GM23338 (cell line): ENCODE measurements around the gene SMIM43. TPM values are rescaled to one million over a fixed set of nuclear protein-coding genes. Genes with fewer than 3 reads are reported as not detected.

Experiments
- ATAC-seq: fragments of 200-7000 bp; cut with Tn5 transposase; 3 replicates; pipeline ENCODE4 v1.9.1; 2020
- DNase-seq: peaks from one replicate; pipeline ENCODE4 v3.0.0-alpha.2; 2015; ENCODE audit warnings: low spot score
- H2AFZ ChIP-seq: fragments of 200-600 bp; sonication (generic); 2 replicates; pipeline ENCODE4 v1.8.0; 2016; ENCODE audit warnings: antibody characterized with exemption, mild to moderate bottlenecking, moderate library complexity
- H3F3A ChIP-seq: fragments of 200-600 bp; sonication (generic); replicated peaks from 2 replicates; pipeline ENCODE4 v1.8.0; 2017; ENCODE audit warnings: antibody characterized with exemption, mixed run types, low read depth
- H3K27ac ChIP-seq: fragments of 200-600 bp; sonication (generic); 2 replicates; pipeline ENCODE4 v1.6.1; 2016; ENCODE audit warnings: low read depth
- H3K27me3 ChIP-seq: fragments of 200-600 bp; sonication (generic); 2 replicates; pipeline ENCODE4 v1.8.0; 2016; ENCODE audit warnings: mild to moderate bottlenecking, mixed run types, moderate library complexity; ENCODE audit not compliant: insufficient read depth
- H3K36me3 ChIP-seq: fragments of 200-600 bp; sonication (generic); 2 replicates; pipeline ENCODE4 v1.8.0; 2016; ENCODE audit warnings: mild to moderate bottlenecking; ENCODE audit not compliant: insufficient read depth
- H3K4me1 ChIP-seq: fragments of 200-600 bp; sonication (generic); 2 replicates; pipeline ENCODE4 v1.8.0; 2016; ENCODE audit warnings: mild to moderate bottlenecking, moderate library complexity; ENCODE audit not compliant: insufficient read depth
- H3K4me2 ChIP-seq: fragments of 200-600 bp; sonication (generic); 2 replicates; pipeline ENCODE4 v1.7.1; 2017; ENCODE audit warnings: mixed run types
- H3K4me3 ChIP-seq: fragments of 200-600 bp; sonication (generic); 2 replicates; pipeline ENCODE4 v1.6.1; 2016; ENCODE audit warnings: mixed run types
- H3K79me2 ChIP-seq: fragments of 200-600 bp; sonication (generic); replicated peaks from 2 replicates; pipeline ENCODE4 v1.8.0; 2017; ENCODE audit warnings: mild to moderate bottlenecking; ENCODE audit not compliant: insufficient read depth
- H3K9me2 ChIP-seq: fragments of 200-600 bp; sonication (generic); 2 replicates; pipeline ENCODE4 v1.8.0; 2017; ENCODE audit not compliant: insufficient read depth
- H4K20me1 ChIP-seq: fragments of 200-600 bp; sonication (generic); replicated peaks from 2 replicates; pipeline ENCODE4 v1.8.0; 2017; ENCODE audit warnings: mild to moderate bottlenecking; ENCODE audit not compliant: insufficient read depth
- H3K27ac Mint-ChIP-seq: 2 replicates; pipeline ENCODE4 v1.8.0; 2020; ENCODE audit warnings: inconsistent platforms, mild to moderate bottlenecking, moderate library complexity, mixed read lengths
- H3K27me3 Mint-ChIP-seq: 3 replicates; pipeline ENCODE4 v1.8.0; 2022; ENCODE audit warnings: low read depth, mild to moderate bottlenecking, moderate library complexity, mixed read lengths, inconsistent platforms; ENCODE audit not compliant: insufficient read depth, poor library complexity
- H3K36me3 Mint-ChIP-seq: 3 replicates; pipeline ENCODE4 v1.8.0; 2021; ENCODE audit warnings: low read depth, mild to moderate bottlenecking, inconsistent platforms, moderate library complexity, mixed read lengths
- H3K4me1 Mint-ChIP-seq: 3 replicates; pipeline ENCODE4 v1.8.0; 2020; ENCODE audit warnings: mild to moderate bottlenecking, inconsistent platforms, mixed read lengths
- H3K4me3 Mint-ChIP-seq: 3 replicates; pipeline ENCODE4 v1.8.0; 2021; ENCODE audit warnings: moderate library complexity, mild to moderate bottlenecking, inconsistent platforms, mixed read lengths
- H3K9me3 Mint-ChIP-seq: 3 replicates; pipeline ENCODE4 v1.8.0; 2020; ENCODE audit warnings: moderate library complexity, mild to moderate bottlenecking, inconsistent platforms, mixed read lengths
- ETS1 ChIP-seq: IDR thresholded peaks from 2 replicates; pipeline ENCODE4 v1.6.1; 2016; ENCODE audit warnings: antibody characterized with exemption
- EZH2 ChIP-seq: fragments of 200-600 bp; sonication (generic); IDR thresholded peaks from one replicate; pipeline ENCODE4 v1.8.0; 2017; ENCODE audit warnings: antibody characterized with exemption, mild to moderate bottlenecking, low read depth; ENCODE audit not compliant: unreplicated experiment
- JUNB ChIP-seq: IDR thresholded peaks from one replicate; pipeline ENCODE4 v1.6.1; 2016; ENCODE audit warnings: antibody characterized with exemption; ENCODE audit not compliant: unreplicated experiment
- POLR2AphosphoS5 ChIP-seq: IDR thresholded peaks from 2 replicates; pipeline ENCODE4 v1.6.1; 2016; ENCODE audit warnings: antibody characterized with exemption, low read depth
- STAT1 ChIP-seq: IDR thresholded peaks from one replicate; pipeline ENCODE4 v1.6.1; 2016; ENCODE audit warnings: antibody characterized with exemption; ENCODE audit not compliant: unreplicated experiment
- ZNF114 ChIP-seq: fragments of 250-450 bp; sonication (Bioruptor Pico); IDR thresholded peaks from 2 replicates; pipeline ENCODE4 v1.5.0; 2020; ENCODE audit warnings: mild to moderate bottlenecking, moderate library complexity
- ZNF331 ChIP-seq: fragments of 250-450 bp; sonication (Bioruptor Pico); IDR thresholded peaks from 2 replicates; pipeline ENCODE4 v1.5.0; 2020; ENCODE audit warnings: low read depth, mild to moderate bottlenecking, moderate library complexity
- ZNF462 ChIP-seq: fragments of 250-450 bp; sonication (Bioruptor Pico); IDR thresholded peaks from 2 replicates; pipeline ENCODE4 v1.5.0; 2020; ENCODE audit warnings: mild to moderate bottlenecking, moderate library complexity
- polyA plus RNA-seq: library from polyadenylated mRNA; unstranded; fragments of >200 nt; fragmentation: Nextera tagmentation; extraction: Ambion mirVana; gene quantifications from 2 replicates; pipeline ENCODE4 v1.2.1, GENCODE V29; 2016
- total RNA-seq: library from RNA; depleted of rRNA; stranded (reverse); fragments of >200 nt; shearing (Covaris generic); gene quantifications from 2 replicates; pipeline ENCODE4 v1.2.3, GENCODE V29; 2014
- TF ChIP-seq, protein P1 (sequence below), 2 experiments: fragments of 200-600 bp in 1 of 2; sonication (generic) in 1 of 2; conservative IDR thresholded peaks; 2 replicates each; pipeline versions ENCODE4 v1.5.1 to v1.6.1; 2016 to 2017; ENCODE audit warnings: antibody characterized with exemption in 2 of 2, low read depth in 2 of 2, mild to moderate bottlenecking in 2 of 2, moderate library complexity in 1 of 2
- TF ChIP-seq, protein P2 (sequence below): IDR thresholded peaks from one replicate; pipeline ENCODE4 v1.6.1; 2018; ENCODE audit warnings: antibody characterized with exemption; ENCODE audit not compliant: unreplicated experiment

Gene SMIM43
- total and polyA plus RNA-seq, 2 experiments from 2014 or later: 0.26 to 0.56 TPM

DNA sequence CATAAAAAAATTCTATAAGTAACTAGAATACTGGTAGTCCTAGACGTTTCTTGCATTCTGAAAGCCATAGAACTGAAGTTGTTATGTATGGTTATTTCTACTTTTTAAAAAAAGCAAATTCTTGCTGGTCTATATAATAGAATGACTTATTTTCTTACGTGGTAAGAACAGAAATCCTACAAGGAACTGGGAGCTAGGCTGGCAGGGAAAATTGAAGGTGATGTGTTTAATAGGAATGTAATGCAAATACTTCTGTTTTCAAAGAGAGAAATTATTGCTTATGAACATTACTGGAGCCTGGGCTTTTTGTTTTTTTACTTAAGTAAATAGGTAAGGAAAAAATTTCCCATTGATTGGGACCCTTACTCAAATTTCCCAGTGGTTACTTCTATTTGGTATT lies 49.8 kb upstream of the SMIM43 start (continued):
- TF ChIP-seq, protein P1, sequence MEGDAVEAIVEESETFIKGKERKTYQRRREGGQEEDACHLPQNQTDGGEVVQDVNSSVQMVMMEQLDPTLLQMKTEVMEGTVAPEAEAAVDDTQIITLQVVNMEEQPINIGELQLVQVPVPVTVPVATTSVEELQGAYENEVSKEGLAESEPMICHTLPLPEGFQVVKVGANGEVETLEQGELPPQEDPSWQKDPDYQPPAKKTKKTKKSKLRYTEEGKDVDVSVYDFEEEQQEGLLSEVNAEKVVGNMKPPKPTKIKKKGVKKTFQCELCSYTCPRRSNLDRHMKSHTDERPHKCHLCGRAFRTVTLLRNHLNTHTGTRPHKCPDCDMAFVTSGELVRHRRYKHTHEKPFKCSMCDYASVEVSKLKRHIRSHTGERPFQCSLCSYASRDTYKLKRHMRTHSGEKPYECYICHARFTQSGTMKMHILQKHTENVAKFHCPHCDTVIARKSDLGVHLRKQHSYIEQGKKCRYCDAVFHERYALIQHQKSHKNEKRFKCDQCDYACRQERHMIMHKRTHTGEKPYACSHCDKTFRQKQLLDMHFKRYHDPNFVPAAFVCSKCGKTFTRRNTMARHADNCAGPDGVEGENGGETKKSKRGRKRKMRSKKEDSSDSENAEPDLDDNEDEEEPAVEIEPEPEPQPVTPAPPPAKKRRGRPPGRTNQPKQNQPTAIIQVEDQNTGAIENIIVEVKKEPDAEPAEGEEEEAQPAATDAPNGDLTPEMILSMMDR (conservative IDR thresholded peaks at IDR 0.05; ENCODE audit: low read depth in 2 of 2): no peak

DNA sequence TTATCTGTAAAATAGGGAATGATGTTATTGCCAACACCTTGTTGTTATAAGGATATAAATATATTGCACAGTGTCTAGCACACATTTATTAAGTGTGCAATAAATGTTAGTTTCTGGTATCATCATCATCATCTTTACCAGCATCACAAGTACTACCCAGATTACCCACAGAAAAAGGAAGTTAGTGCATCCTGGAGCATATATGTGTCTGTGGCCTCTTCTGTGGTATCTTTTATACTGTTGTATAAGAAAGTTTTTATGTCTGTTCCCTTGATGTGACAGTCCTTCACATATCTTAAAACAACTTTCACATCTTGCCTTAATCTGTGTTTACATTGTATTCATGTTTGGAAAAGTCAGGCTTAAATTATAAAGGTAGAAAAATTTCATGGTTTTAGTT lies 46.2 kb upstream of the SMIM43 start:
- Mint-ChIP-seq H3K27ac (no peak overlapping the region), H3K9me3 (no peaks in the 10 kb centered on the region), H3K4me3 (no peak overlapping the region), H3K36me3 (peaks cover 75% of the 10 kb centered on the region), H3K27me3 (no peaks in the 10 kb centered on the region), H3K4me1 (no peaks in the 10 kb centered on the region)
- no peaks in the 10 kb centered on the region; the same call in 1 of the 2 replicates for H3K79me2 ChIP-seq
- no peak for DNase-seq
- no peak overlapping the region for H3K4me3 ChIP-seq
- no peak overlapping the region for H3K4me2 ChIP-seq
- H3K36me3 ChIP-seq: peaks cover 80% of the 10 kb centered on the region
- no peak overlapping the region for H2AFZ ChIP-seq
- ATAC-seq: no peak
- H4K20me1 ChIP-seq: peaks cover 26% of the 10 kb centered on the region; the same call in 1 of the 2 replicates
- no peaks in the 10 kb centered on the region for H3K4me1 ChIP-seq
- H3K27ac ChIP-seq: no peak overlapping the region
- no peaks in the 10 kb centered on the region for H3K27me3 ChIP-seq
- H3F3A ChIP-seq: peaks cover 5% of the 10 kb centered on the region; the same call in 1 of the 2 replicates
- no peaks in the 10 kb centered on the region for H3K9me2 ChIP-seq
- TF ChIP-seq POLR2AphosphoS5 (no peak), ETS1 (no peak), ZNF331 (no peak), STAT1 (no peak), ZNF114 (CRISPR knock-in tag) (no peak), EZH2 (no peak), ZNF462 (CRISPR knock-in tag) (no peak), JUNB (no peak)
- TF ChIP-seq, protein P1 (conservative IDR thresholded peaks at IDR 0.05; ENCODE audit: low read depth in 2 of 2): no peak
- TF ChIP-seq, protein P2, sequence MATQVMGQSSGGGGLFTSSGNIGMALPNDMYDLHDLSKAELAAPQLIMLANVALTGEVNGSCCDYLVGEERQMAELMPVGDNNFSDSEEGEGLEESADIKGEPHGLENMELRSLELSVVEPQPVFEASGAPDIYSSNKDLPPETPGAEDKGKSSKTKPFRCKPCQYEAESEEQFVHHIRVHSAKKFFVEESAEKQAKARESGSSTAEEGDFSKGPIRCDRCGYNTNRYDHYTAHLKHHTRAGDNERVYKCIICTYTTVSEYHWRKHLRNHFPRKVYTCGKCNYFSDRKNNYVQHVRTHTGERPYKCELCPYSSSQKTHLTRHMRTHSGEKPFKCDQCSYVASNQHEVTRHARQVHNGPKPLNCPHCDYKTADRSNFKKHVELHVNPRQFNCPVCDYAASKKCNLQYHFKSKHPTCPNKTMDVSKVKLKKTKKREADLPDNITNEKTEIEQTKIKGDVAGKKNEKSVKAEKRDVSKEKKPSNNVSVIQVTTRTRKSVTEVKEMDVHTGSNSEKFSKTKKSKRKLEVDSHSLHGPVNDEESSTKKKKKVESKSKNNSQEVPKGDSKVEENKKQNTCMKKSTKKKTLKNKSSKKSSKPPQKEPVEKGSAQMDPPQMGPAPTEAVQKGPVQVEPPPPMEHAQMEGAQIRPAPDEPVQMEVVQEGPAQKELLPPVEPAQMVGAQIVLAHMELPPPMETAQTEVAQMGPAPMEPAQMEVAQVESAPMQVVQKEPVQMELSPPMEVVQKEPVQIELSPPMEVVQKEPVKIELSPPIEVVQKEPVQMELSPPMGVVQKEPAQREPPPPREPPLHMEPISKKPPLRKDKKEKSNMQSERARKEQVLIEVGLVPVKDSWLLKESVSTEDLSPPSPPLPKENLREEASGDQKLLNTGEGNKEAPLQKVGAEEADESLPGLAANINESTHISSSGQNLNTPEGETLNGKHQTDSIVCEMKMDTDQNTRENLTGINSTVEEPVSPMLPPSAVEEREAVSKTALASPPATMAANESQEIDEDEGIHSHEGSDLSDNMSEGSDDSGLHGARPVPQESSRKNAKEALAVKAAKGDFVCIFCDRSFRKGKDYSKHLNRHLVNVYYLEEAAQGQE: no peak
